K562 (cell line): ENCODE data around the gene SPINT1. TPM values are rescaled to one million over a fixed set of nuclear protein-coding genes. Genes with fewer than 3 reads are reported as not detected.

ENCODE experiments used
- BACH1 ChIP-seq: fragments of 200-800 bp; sonication (Bioruptor generic); IDR thresholded peaks from 2 replicates; pipeline ENCODE4 v1.6.1; 2016; ENCODE audit warnings: missing genetic modification characterization, missing compliant biosample characterization
- BRF1 ChIP-seq: IDR thresholded peaks from 3 replicates; pipeline ENCODE4 v1.6.1; 2011; ENCODE audit warnings: borderline replicate concordance, mild to moderate bottlenecking; ENCODE audit not compliant: insufficient read length; ENCODE audit errors: extremely low read depth
- CBFA2T3 ChIP-seq: fragments of 450-650 bp; IDR thresholded peaks from 2 replicates; pipeline ENCODE4 v1.6.1; 2017
- CBX2 ChIP-seq: fragments of 200-600 bp; sonication (generic); IDR thresholded peaks from one replicate; pipeline ENCODE4 v1.6.1; 2012; ENCODE audit warnings: mild to moderate bottlenecking, low read length, inconsistent platforms; ENCODE audit not compliant: insufficient read depth, poor library complexity, severe bottlenecking
- CGGBP1 ChIP-seq: fragments of 250-450 bp; sonication (Bioruptor Pico); IDR thresholded peaks from 2 replicates; pipeline ENCODE4 v1.9.0; 2021; ENCODE audit warnings: mild to moderate bottlenecking
- DDX20 ChIP-seq: fragments of 450-650 bp; IDR thresholded peaks from 2 replicates; pipeline ENCODE4 v1.6.1; 2016; ENCODE audit warnings: missing genetic modification characterization, low read depth, mild to moderate bottlenecking, missing compliant biosample characterization, moderate library complexity
- EP400 ChIP-seq: fragments of 450-650 bp; IDR thresholded peaks from 2 replicates; pipeline ENCODE4 v1.6.1; 2017; ENCODE audit warnings: antibody characterized with exemption, mild to moderate bottlenecking, moderate library complexity
- FOS ChIP-seq: IDR thresholded peaks from 3 replicates; pipeline ENCODE4 v1.6.1; 2011; ENCODE audit not compliant: insufficient read length; ENCODE audit errors: extremely low read depth
- FOXA3 ChIP-seq, 2 experiments: fragments of 450-650 bp in 1 of 2; sonication (generic) in 1 of 2; formaldehyde crosslinking; IDR thresholded peaks in 1 of 2; conservative IDR thresholded peaks in 1 of 2; 2 replicates each; pipeline versions ENCODE4 v1.4.0 to v1.8.0; 2020 to 2022; ENCODE audit warnings: mild to moderate bottlenecking in 2 of 2, missing genetic modification reagents in 1 of 2
- HDAC1 ChIP-seq, 2 experiments: fragments of 450-650 bp; IDR thresholded peaks; 2 replicates each; pipeline ENCODE4 v1.6.1; 2016 to 2017; ENCODE audit warnings: inconsistent platforms in 1 of 2, mild to moderate bottlenecking in 1 of 2, moderate library complexity in 1 of 2
- HLTF ChIP-seq: fragments of 450-650 bp; IDR thresholded peaks from 2 replicates; pipeline ENCODE4 v1.6.1; 2016
- MCM3 ChIP-seq: fragments of 450-650 bp; IDR thresholded peaks from 2 replicates; pipeline ENCODE4 v1.6.1; 2016
- MCM5 ChIP-seq: fragments of 450-650 bp; IDR thresholded peaks from 2 replicates; pipeline ENCODE4 v1.6.1; 2016; ENCODE audit warnings: low read depth
- NFIC ChIP-seq: fragments of 450-650 bp; IDR thresholded peaks from 2 replicates; pipeline ENCODE4 v1.6.1; 2017; ENCODE audit warnings: mild to moderate bottlenecking, inconsistent platforms
- SAFB2 ChIP-seq: fragments of 200-400 bp; formaldehyde crosslinking; IDR thresholded peaks from 2 replicates; pipeline ENCODE4 v1.6.1; 2018; ENCODE audit warnings: borderline replicate concordance, low read length, low read depth, moderate library complexity; ENCODE audit not compliant: severe bottlenecking
- SNRNP70 ChIP-seq: fragments of 200-400 bp; formaldehyde crosslinking; optimal IDR thresholded peaks from 2 replicates; pipeline ENCODE3; 2017; ENCODE audit warnings: low read depth, low read length
- THRA ChIP-seq: fragments of 450-650 bp; IDR thresholded peaks from 2 replicates; pipeline ENCODE4 v1.6.1; 2017; ENCODE audit warnings: mild to moderate bottlenecking, moderate library complexity
- ZBTB2 ChIP-seq: fragments of 450-650 bp; IDR thresholded peaks from 2 replicates; pipeline ENCODE4 v1.6.1; 2016; ENCODE audit warnings: antibody characterized with exemption
- ZNF609 ChIP-seq: sonication (generic); formaldehyde crosslinking; IDR thresholded peaks from 2 replicates; pipeline ENCODE4 v1.8.1; 2023; ENCODE audit warnings: missing genetic modification reagents, mild to moderate bottlenecking, borderline replicate concordance
- ZNF780A ChIP-seq: fragments of 250-450 bp; sonication (Bioruptor Pico); IDR thresholded peaks from 2 replicates; pipeline ENCODE4 v1.5.0; 2021; ENCODE audit warnings: mild to moderate bottlenecking
- ZNF79 ChIP-seq: fragments of 250-450 bp; sonication (Bioruptor Pico); IDR thresholded peaks from 2 replicates; pipeline ENCODE4 v1.4.0; 2020; ENCODE audit warnings: low read depth, mild to moderate bottlenecking, moderate library complexity
- polyA plus RNA-seq, 8 experiments: library from polyadenylated mRNA; depleted of rRNA in 4 of 8; stranded (reverse) in 5 of 8; unstranded in 3 of 8; fragments of >200 nt; fragmentation: Nextera tagmentation in 2 of 8; fragmentation: Illumina TruSeq in 1 of 8; extraction: Ambion mirVana in 2 of 8; extraction: Trizol in 1 of 8; gene quantifications; 2 replicates each; pipeline versions ENCODE4 v1.2.1 to v1.2.3, GENCODE V29; 2011 to 2014; ENCODE audit warnings: inconsistent platforms in 1 of 8, missing spikeins in 1 of 8
- total RNA-seq, 7 experiments: library from RNA; depleted of rRNA in 6 of 7; stranded (reverse); fragments of >200 nt in 6 of 7; fragmentation: Illumina TruSeq in 2 of 7; extraction: Trizol in 2 of 7; gene quantifications; 2 replicates each; pipeline versions ENCODE4 v1.2.1 to v1.2.3, GENCODE V29; 2011 to 2021; ENCODE audit warnings: low replicate concordance in 1 of 7

SPINT1 gene
- total and polyA plus RNA-seq, 9 of the 15 experiments (the other 6 are each of a cell fraction or from before 2014, with no cell fraction given), result 0.78 to 4.5 (median 1.5) TPM

GRCh38 chr15:40825661-40826422, 18.0 kb upstream of the SPINT1 start (continued):
- TF ChIP-seq BACH1 (tag) (peak; percentile 70), MCM5 (no peak), BRF1 (no peak), ZNF79 (CRISPR knock-in tag) (no peak), FOS (no peak), MCM3 (no peak), THRA (no peak), ZBTB2 (no peak), CBX2 (no peak), EP400 (0 out of 2 replicates have a peak, but pooled peaks have one; percentile 19), CGGBP1 (CRISPR knock-in tag) (no peak), SNRNP70 (no peak), ZNF609 (CRISPR knock-in tag) (peak; percentile 89; the same call in 1 of the 2 replicates), FOXA3 (CRISPR knock-in tag; conservative IDR thresholded peaks at IDR 0.05 in 1 of 2, IDR thresholded peaks at IDR 0.05 in 1 of 2) (peak; percentile 99 to 100), NFIC (peak; percentile 84), ZNF780A (CRISPR knock-in tag) (no peak), HLTF (no peak), HDAC1 (IDR thresholded peaks at IDR 0.05) (peak in 1 of 2 experiments; percentile 84; a peak in 2 of 4 replicates), CBFA2T3 (peak; percentile 98), SAFB2 (no peak), DDX20 (tag) (0 out of 2 replicates have a peak, but pooled peaks have one; percentile 29)
